ENCODE results near the gene MRM3.

DNA sequence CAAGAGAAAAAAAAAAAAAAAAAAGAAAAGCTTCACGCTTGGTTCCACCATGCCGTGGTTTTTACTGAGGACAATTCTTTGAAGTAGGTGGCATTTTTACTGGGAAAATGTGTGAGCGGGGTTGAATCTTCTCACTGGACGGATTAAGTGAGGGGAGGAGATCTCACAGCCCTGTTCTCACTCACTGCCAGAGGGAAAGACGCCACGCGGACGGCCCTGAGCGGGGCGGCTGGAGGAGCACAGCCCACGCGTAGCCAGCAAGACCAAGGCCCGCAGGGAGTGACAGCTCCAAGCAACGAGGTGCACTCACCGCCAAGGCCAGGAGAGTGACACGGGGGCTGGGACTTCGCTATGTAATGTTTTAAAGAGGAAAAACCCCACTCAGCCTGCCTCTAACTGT lies 43.1 kb downstream of the MRM3 start:
- TF ChIP-seq, protein P1, sequence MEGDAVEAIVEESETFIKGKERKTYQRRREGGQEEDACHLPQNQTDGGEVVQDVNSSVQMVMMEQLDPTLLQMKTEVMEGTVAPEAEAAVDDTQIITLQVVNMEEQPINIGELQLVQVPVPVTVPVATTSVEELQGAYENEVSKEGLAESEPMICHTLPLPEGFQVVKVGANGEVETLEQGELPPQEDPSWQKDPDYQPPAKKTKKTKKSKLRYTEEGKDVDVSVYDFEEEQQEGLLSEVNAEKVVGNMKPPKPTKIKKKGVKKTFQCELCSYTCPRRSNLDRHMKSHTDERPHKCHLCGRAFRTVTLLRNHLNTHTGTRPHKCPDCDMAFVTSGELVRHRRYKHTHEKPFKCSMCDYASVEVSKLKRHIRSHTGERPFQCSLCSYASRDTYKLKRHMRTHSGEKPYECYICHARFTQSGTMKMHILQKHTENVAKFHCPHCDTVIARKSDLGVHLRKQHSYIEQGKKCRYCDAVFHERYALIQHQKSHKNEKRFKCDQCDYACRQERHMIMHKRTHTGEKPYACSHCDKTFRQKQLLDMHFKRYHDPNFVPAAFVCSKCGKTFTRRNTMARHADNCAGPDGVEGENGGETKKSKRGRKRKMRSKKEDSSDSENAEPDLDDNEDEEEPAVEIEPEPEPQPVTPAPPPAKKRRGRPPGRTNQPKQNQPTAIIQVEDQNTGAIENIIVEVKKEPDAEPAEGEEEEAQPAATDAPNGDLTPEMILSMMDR (conservative IDR thresholded peaks at IDR 0.05; ENCODE audit: low read length): no peak
- TF ChIP-seq EZH2phosphoT487 (IDR thresholded peaks at IDR 0.05; ENCODE audit: borderline replicate concordance): no peak

Measured in Loucy (cell line).